Mucosa of gallbladder (tissue), 1 donor: Measurements from ENCODE around the gene PNLIPRP3. TPM values are rescaled to one million over a fixed set of nuclear protein-coding genes. Genes with fewer than 3 reads are reported as not detected.
A peak's percentile ranks its signal among the peaks of the same experiment; 100 is the strongest.
"Not testable (repeated sequence)": the region's sequence is repeated elsewhere in the genome, so short reads cannot be mapped to it uniquely, and the experiment has no call there.

Experiments
- DNase-seq: peaks from one replicate; pipeline ENCODE4 v3.0.0-alpha.2; 2020; ENCODE audit warnings: low spot score
- total RNA-seq: library from RNA; stranded (reverse); gene quantifications from one replicate; pipeline ENCODE4 v1.2.1, GENCODE V29; 2021
- donor health status: DM: no; HTN: no; CAD: no.

The PNLIPRP3 gene
- total RNA-seq, result not detected

- no peak for DNase-seq
Observed at GRCh38 chr10:116427671-116428070, at the start of gene PNLIPRP3. TSS of gene PNLIPRP3 (plus strand) at chr10:116427847. CDS start at chr10:116428013, 166 bp downstream.

GRCh38 chr10:116382290-116382689 lies 45.4 kb upstream of the PNLIPRP3 start:
- no peak for DNase-seq

- no peak for DNase-seq
Observed at GRCh38 chr10:116385311-116385710, 42.3 kb upstream of the PNLIPRP3 start.

- no peak for DNase-seq
Observed at GRCh38 chr10:116385994-116386809, 41.4 kb upstream of the PNLIPRP3 start.

GRCh38 chr10:116393246-116393831 lies 34.3 kb upstream of the PNLIPRP3 start:
- DNase-seq, result not testable (repeated sequence)

- no peak for DNase-seq
Observed at GRCh38 chr10:116395223-116395985, 32.2 kb upstream of the PNLIPRP3 start.

- no peak for DNase-seq
Observed at GRCh38 chr10:116398224-116398623, 29.4 kb upstream of the PNLIPRP3 start.

- DNase-seq, result no peak
Observed at GRCh38 chr10:116402858-116403257, 24.8 kb upstream of the PNLIPRP3 start.

- DNase-seq, result no peak
Observed at GRCh38 chr10:116403740-116404250, 23.9 kb upstream of the PNLIPRP3 start.

GRCh38 chr10:116408719-116409118 lies 18.9 kb upstream of the PNLIPRP3 start:
- DNase-seq, result no peak

GRCh38 chr10:116410351-116410750 lies 17.3 kb upstream of the PNLIPRP3 start:
- DNase-seq, result no peak

GRCh38 chr10:116417821-116418220 lies 9.8 kb upstream of the PNLIPRP3 start:
- no peak for DNase-seq

GRCh38 chr10:116418389-116418788 lies 9.3 kb upstream of the PNLIPRP3 start:
- no peak for DNase-seq

GRCh38 chr10:116421815-116422214 lies 5.8 kb upstream of the PNLIPRP3 start:
- no peak for DNase-seq

- DNase-seq, result no peak
Observed at GRCh38 chr10:116429288-116429977, 1.8 kb downstream of the PNLIPRP3 start.

- no peak for DNase-seq
Observed at GRCh38 chr10:116430288-116430687, 2.6 kb downstream of the PNLIPRP3 start.

- DNase-seq, result no peak
Observed at GRCh38 chr10:116431598-116431997, 4.0 kb downstream of the PNLIPRP3 start.

- DNase-seq, result no peak
Observed at GRCh38 chr10:116437076-116437692, 9.5 kb downstream of the PNLIPRP3 start.

- no peak for DNase-seq
Observed at GRCh38 chr10:116440330-116441030, 12.8 kb downstream of the PNLIPRP3 start.

GRCh38 chr10:116444527-116445142 lies 17.0 kb downstream of the PNLIPRP3 start:
- peak; percentile 16 for DNase-seq
